GM19043 (cell line): ENCODE results near the gene ADSS2.
"Not testable (repeated sequence)": the region's sequence is repeated elsewhere in the genome, so short reads cannot be mapped to it uniquely, and the experiment has no call there.

ENCODE experiments used
- ATAC-seq: cut with Tn5 transposase; IDR thresholded peaks from one replicate; pipeline ENCODE4 v1.9.1; 2021; ENCODE audit warnings: low read depth; ENCODE audit not compliant: unreplicated experiment

ADSS2 gene

DNA sequence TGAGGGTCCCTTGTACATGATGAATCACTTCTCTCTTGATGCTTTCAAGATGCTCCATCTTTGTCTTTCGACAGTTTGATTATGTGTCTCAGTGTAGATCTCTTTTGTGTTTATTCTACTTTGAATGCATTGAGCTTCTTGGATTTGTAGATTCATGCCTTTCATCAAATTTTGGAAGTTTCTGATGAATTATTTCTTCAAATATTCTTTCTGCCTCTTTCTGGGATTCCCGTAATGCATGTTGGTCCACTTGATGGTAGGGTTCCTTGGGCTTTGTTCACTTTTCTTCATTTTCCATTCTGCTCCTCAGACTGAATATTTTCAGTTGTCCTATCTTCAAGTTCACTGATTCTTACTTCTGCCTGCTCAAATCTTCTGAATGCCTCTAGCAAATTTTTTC, 50.7 kb downstream of the ADSS2 start:
- no peak for ATAC-seq

DNA sequence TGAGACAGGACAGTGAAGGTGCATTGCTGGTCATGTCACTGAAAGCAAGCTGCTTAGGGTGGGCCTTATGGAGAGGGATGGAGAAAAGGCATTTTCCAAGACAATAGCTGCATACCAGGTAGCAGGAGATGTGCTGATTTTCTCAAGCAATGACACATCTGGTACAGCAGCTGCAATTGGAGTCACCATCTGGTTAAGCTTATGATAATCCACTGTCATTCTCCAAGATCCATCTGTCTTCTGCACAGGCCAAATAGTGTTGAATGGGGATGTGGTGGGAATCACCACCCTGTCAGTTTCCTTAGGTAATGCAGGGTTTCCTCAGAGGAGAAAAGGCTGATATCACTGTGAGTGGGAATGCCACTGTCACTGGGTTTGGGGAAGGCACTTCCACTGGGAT, 54.6 kb downstream of the ADSS2 start:
- ATAC-seq: no peak

DNA sequence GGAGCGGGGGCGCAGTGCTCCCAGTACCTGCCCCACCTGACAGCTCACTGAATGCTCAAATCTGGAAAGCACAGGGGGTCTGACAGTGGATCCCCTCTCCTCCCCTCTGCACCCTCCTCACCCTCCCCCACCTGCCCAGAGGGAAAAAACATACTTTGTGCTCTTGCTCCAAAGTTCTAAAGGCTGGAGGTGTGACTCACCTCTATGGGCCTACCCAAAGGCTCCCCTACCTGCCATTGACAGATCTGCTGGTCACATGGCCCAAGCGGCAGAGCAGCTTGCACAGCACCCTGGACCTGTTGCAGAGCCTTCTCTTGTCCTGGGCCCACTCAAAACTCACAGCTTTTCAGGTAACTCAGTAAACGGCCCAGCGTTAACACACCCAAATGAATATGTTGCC, 55.7 kb downstream of the ADSS2 start:
- no peak for ATAC-seq

DNA sequence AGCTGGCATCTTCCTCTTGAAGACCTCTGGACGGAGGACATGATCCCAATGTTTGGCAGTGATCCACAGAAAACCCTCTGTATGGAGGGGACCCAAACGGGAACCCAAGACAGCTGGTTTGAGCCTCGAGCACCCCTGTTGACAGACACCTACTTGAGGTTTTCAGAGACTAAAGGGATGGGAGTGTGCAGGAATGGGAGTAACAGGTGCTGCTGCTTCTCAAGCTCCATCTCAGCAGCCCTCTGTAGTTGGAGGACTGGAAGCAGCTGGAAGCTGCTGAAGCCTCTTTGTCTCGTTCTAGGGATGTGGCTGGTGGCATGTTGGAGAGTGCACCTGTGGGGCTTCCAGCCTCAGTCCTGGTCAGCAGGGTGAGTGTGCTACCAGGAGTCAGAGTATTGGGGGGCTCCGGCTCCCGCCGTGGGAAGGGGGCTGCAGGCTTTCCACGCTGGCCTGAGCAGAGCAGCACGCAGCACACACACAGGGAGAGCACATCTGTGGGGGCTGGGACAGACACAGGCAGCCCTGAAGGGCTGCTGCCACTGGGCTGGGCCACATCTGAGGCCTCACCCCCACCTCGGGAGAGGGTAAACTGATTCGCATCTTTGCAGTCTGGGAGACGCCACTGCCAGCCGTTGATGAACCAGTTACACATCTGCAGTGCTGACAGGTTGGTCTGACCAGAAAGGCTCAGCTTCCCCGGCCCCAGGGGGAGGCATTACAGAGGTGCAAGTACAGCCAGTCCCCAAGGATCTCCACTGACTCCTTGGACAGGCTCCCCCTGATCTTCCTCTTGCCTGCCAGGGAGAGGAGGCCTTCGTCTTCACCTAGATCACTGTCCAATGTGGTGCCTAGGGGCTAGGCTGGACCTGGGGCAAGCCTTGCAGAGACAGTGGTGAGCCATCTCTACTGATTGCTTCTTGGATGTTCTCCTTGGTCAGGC, 56.6 kb downstream of the ADSS2 start:
- ATAC-seq: no peak

- no peak for ATAC-seq
These were observed 57.4 kb downstream of the ADSS2 start for GRCh38 chr1:244394346-244394745.

DNA sequence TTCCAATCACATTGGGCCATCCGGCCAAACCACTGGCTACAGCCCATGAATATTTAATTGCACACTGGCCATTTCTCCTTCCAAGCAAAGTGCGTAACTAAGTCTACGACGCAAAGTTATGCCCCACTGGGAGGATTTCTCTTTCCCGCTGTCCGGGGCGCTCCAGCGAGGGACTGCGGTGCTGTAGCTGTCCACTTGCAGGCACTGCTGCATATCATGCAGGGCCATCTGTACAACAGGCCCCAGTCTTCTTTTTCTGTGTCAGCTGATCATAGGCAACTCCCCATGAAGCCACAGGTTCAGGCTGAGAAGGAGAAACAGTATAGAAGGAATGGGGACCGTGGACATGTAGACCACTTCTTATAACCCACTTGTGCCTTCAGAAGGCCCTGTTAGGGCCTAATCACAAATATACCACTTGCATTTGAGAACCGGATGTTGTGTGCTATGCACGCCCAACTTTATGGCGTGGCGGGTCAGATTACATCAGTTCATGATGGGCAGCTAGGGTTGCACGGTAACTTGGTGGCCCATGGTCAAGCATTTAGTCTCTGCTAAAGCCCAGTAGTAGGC, 58.0 kb downstream of the ADSS2 start:
- no peak for ATAC-seq

DNA sequence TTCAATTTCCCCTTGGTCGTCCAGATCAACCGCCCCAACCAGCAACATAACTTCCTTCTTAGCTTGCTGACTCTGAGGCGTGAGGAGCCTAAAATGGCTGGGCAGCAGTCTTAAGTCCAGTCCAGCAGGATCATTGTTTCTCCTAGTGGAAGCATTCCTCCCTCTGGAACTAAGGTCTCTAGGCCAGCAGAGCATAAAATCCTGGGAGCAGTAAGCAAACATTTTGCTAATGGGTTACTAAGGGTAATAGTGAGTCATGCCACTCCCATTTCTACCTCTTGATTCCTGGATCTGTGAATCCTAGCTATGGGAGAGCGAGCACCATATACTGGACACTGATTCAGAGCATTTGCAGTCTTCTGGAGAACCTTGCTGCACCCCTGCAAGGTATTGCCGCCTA, 59.9 kb downstream of the ADSS2 start:
- ATAC-seq: no peak

DNA sequence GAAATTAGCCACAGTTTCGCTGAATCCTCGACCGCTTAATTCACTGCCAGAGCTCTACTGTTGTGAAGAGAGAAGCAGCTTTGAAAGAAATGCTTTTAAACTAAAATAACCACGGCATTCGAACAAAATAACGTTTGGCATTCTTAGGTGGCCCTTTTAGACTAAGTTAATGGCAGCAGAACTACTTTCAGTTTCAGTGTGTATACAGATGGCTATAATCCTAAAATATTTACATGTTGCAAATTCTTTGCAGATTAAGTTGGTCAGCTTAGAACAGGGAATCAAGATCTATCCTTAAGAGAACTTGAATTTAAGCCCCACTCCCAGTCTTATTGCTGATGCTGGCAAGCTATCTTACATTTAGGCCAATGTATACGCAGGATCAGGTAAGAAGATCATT, 62.7 kb downstream of the ADSS2 start:
- ATAC-seq: no peak

GRCh38 chr1:244387415-244387814, 64.3 kb downstream of the ADSS2 start:
- ATAC-seq: no peak

DNA sequence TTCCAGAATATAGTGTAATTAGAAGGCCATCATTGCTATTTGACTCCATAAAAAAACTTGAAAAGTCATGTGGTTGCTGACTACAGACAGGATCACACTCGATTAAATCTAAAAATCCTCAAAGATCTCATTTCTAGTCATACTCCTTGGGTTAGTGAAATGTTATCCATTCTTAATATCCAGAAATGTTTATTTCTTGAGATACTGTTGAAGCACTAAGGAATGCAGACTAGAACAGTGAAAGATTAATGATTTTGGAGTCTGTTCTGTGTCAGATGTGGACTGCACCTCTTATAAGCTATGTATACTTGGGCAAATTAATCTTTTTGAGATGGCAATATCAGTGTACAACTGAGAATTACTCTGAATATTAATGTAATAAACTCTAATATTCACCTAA, 65.1 kb downstream of the ADSS2 start:
- no peak for ATAC-seq

- no peak for ATAC-seq
These were observed 67.6 kb downstream of the ADSS2 start for GRCh38 chr1:244384066-244384465.

- no peak for ATAC-seq
These were observed 68.3 kb downstream of the ADSS2 start for GRCh38 chr1:244383278-244383884.

- ATAC-seq: no peak
These were observed 69.7 kb downstream of the ADSS2 start for GRCh38 chr1:244381878-244382565.

DNA sequence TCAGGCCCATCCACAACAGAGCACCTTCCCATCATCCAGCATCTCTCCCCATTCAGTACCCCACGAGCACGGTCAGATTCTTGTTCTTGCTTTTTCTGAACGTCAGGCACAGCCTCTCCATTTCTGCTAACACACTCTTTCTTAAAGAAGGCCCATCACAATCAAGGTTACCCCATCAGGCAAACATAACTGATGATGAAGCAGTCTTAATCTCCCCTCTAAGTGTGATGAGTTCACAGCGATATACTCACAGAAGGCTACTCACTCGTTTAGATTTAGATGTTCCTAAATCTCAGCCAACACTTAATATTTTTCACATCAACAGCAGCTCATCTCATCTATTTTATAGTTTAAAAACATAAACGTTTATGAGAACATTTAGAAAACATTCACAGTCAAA, 75.6 kb downstream of the ADSS2 start:
- no peak for ATAC-seq

DNA sequence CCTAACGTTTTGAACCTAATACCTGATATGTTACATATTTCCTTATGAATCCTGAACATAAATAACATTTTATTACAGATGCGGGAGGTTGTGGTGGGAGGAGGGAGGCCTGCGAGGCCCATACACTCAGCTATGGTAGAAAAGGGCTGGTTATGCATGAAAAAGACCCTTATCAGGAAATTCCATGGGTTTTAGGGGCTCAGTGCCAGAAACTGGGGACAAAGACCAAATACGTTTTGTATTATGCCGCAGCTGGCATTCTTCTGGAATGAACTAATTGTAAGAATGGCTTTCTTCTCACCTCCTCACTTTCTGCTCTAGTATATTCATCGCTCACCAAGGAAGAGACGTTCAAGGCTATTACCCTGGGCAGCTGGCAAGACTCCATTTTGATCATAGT, 76.7 kb downstream of the ADSS2 start:
- ATAC-seq: no peak

GRCh38 chr1:244374484-244374883, 77.2 kb downstream of the ADSS2 start:
- not testable (repeated sequence) for ATAC-seq

DNA sequence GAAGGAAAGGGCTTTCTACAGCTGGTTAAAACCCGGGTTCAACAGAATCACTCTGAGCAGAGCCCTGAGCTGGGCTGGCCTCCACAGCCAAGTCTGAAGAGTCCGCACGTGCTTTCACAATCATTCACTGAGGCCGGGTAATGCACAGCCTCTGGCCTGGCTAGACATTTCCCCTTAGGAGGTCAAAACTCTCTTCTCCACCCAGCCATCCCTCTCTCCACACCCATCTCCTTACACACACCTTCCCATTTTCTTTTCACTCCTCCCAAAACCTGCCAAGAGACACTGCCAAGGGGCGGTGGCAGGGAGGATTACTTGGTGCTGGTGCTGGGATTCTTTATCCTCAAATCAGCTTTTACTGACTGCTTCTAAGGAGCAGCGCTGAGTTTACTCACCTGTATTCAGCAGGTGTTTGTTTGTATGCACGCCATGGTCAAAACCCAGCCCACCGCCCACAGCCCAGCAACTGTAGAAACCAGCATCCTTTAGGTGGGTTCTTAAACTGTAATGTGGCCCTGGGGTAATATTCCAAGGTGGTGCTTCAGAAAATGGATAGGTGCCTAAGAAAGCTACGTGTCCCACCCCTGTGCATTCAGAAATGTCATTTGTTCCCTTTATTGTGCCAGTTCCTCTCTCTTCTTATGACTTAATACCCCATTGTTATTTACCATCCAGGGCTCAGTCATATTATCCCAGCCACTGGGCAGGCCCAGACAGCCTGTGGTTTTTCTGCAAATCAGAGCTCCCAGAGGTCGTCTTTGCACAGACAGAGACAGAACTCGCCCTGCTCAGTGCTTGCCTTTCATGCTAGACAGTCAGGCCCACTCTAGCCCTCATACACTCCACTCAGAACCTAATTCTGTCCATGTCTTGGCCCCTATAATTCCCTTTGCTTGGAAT, 80.2 kb downstream of the ADSS2 start:
- no peak for ATAC-seq

DNA sequence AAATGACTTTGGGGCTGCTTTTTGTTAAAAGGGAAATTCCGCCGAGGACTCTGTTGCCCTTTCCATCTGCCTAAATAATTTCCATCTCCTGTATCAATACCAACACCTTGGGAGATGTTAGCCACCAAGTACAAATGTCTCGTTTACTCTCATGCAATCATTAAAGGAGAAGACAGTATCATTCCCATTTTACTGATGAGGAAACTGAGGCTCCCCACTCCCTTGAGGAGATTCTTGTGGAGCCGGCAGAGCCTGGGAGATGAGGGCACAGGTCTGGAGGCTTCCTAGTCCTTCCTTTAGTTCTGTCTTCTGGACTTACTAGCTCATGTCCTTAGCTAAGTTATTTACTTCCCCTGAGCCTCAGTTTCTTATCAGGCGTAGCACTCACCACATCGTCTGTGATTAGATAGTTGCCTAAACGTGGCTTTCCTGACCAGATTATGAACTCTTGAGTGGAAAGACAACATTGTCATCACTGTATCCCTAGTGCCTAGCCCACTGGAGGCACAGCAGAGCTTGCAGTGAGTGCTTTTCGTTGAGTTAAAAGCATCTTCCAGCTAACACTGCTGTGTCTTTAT, 81.6 kb downstream of the ADSS2 start:
- ATAC-seq: no peak

GRCh38 chr1:244369256-244370057, 82.3 kb downstream of the ADSS2 start:
- ATAC-seq: no peak
